ENCODE data around the gene NTSR1.

NTSR1 gene

DNA sequence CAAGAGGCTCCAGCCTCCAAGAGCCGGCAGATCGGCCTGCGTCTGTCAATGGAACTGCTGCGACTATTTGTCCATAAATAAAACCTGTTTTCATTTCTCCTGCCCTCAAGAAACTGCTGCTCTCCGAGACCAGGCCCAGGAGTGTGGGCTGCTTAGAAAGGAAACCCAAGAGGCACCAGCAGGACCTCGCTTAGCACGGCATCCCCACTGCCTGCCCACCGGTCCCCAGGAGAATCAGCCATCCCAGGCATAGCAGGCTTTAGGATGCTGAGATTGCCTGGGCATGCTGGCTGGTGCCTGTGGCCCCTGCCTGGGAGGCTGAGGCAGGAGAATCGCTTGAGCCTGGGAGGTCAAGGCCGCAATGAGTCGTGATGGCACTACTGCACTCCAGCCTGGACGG, 17.6 kb downstream of the NTSR1 start:
- H3K9me3 ChIP-seq (ENCODE audit: insufficient read depth, low read length) = peaks cover 2% of the 10 kb centered on the region; the same call in 1 of the 2 replicates
- H3K27me3 ChIP-seq (ENCODE audit: low read depth, low read length) = peaks cover 60% of the 10 kb centered on the region
- no peaks in the 10 kb centered on the region for H3K79me2 ChIP-seq (ENCODE audit: low read length)
- H3K27ac ChIP-seq (ENCODE audit: low read length) = no peak overlapping the region
- no peak overlapping the region for H3K9ac ChIP-seq (ENCODE audit: low read length)
- H3K36me3 ChIP-seq (replicated peaks; ENCODE audit: low read depth, low read length) = no peaks in the 10 kb centered on the region
- H4K20me1 ChIP-seq (ENCODE audit: insufficient read depth, low read length) = no peaks in the 10 kb centered on the region
- H2AFZ ChIP-seq (ENCODE audit: low read depth, low read length) = no peak overlapping the region
- peaks cover 9% of the 10 kb centered on the region for H3K4me1 ChIP-seq (ENCODE audit: low read length)
- no peak overlapping the region for H3K4me3 ChIP-seq (ENCODE audit: low read length)
- TF ChIP-seq, protein P1, sequence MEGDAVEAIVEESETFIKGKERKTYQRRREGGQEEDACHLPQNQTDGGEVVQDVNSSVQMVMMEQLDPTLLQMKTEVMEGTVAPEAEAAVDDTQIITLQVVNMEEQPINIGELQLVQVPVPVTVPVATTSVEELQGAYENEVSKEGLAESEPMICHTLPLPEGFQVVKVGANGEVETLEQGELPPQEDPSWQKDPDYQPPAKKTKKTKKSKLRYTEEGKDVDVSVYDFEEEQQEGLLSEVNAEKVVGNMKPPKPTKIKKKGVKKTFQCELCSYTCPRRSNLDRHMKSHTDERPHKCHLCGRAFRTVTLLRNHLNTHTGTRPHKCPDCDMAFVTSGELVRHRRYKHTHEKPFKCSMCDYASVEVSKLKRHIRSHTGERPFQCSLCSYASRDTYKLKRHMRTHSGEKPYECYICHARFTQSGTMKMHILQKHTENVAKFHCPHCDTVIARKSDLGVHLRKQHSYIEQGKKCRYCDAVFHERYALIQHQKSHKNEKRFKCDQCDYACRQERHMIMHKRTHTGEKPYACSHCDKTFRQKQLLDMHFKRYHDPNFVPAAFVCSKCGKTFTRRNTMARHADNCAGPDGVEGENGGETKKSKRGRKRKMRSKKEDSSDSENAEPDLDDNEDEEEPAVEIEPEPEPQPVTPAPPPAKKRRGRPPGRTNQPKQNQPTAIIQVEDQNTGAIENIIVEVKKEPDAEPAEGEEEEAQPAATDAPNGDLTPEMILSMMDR (IDR thresholded peaks at IDR 0.05; ENCODE audit: low read depth, low read length) = no peak
- TF ChIP-seq EZH2phosphoT487 (IDR thresholded peaks at IDR 0.05; ENCODE audit: low read depth) = no peak
- no peak overlapping the region for H3K4me2 ChIP-seq (ENCODE audit: low read length)

DNA sequence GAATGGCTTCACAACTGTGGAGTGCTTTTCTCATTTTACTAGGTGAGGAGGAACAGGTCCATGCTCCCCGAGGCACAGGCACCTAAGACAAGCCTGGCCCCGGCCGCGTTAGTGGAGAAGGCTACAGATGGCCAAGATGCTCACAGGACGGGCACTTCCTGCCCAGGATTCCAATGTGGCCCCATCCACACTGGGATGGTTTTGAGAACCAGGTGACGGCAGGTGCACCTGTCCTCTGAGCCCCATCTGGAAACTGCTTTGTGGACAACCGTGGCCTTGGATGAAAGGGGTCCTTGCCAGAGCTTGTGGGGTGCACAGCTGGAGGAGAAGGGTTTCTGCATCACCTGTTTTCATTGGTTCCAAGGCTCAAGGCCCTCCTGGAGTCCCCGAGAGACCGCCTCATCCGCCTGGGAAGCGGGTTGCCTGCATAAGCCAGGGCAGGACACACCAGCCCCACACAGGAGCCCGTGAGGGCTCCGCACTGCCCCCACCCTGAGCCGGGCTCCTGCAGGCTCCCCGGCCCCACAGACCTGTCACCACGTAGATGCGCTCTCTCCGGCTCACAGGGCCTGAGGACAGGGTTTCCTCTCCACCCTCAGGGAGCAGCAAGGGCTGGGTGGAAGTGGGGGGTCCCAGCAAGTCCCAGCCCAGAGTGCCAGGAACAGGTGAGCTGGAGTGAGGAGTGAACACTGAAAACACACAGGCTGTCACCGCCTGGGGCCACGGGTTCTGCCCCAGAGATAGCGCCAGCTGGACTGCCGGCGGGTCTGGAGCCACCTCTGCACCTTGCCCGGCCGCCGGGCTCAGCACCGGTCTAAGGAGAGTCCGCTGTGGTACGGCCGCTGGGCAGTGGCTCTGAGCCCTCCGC, 18.3 kb downstream of the NTSR1 start:
- Histone ChIP-seq H3K4me2 (ENCODE audit: low read length) (no peak overlapping the region), H4K20me1 (ENCODE audit: insufficient read depth, low read length) (no peaks in the 10 kb centered on the region), H3K9ac (ENCODE audit: low read length) (no peak overlapping the region), H3K27me3 (ENCODE audit: low read depth, low read length) (peaks cover 53% of the 10 kb centered on the region), H3K27ac (ENCODE audit: low read length) (no peak overlapping the region), H2AFZ (ENCODE audit: low read depth, low read length) (no peak overlapping the region), H3K4me3 (ENCODE audit: low read length) (no peak overlapping the region), H3K36me3 (replicated peaks; ENCODE audit: low read depth, low read length) (no peaks in the 10 kb centered on the region), H3K79me2 (ENCODE audit: low read length) (no peaks in the 10 kb centered on the region), H3K4me1 (ENCODE audit: low read length) (peaks cover 2% of the 10 kb centered on the region), H3K9me3 (ENCODE audit: insufficient read depth, low read length) (no peaks in the 10 kb centered on the region; the same call in 1 of the 2 replicates)
- no peak for TF ChIP-seq EZH2phosphoT487 (IDR thresholded peaks at IDR 0.05; ENCODE audit: low read depth)
- TF ChIP-seq, protein P1 (IDR thresholded peaks at IDR 0.05; ENCODE audit: low read depth, low read length) = no peak

DNA sequence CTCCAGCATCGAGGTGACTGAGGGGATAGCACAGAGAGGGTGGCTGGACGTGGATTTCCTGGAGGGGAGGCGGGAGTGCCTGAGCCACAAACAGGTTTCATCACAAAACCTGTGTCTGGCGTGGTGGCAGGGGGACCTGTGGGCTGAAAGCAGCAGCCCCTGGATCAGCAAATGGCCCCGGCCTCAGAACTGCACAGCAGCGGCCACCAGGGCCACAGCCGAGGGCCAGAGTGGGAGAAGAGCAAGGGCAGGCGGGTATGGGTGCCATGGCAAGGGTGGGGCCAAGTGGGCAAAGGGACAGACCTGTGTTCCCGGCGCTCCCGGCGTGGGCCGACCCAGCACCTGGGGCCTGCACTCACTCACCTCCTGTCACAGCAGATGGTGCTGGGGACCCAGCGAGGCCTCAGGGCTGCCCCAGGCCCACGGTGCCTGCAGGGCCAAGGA, 19.0 kb downstream of the NTSR1 start:
- H3K36me3 ChIP-seq (replicated peaks; ENCODE audit: low read depth, low read length) = no peaks in the 10 kb centered on the region
- H3K9me3 ChIP-seq (ENCODE audit: insufficient read depth, low read length) = no peaks in the 10 kb centered on the region
- no peaks in the 10 kb centered on the region for H3K4me1 ChIP-seq (ENCODE audit: low read length)
- no peak overlapping the region for H3K9ac ChIP-seq (ENCODE audit: low read length)
- no peak overlapping the region for H2AFZ ChIP-seq (ENCODE audit: low read depth, low read length)
- no peaks in the 10 kb centered on the region for H4K20me1 ChIP-seq (ENCODE audit: insufficient read depth, low read length)
- H3K4me2 ChIP-seq (ENCODE audit: low read length) = no peak overlapping the region
- no peak overlapping the region for H3K27ac ChIP-seq (ENCODE audit: low read length)
- H3K79me2 ChIP-seq (ENCODE audit: low read length) = no peaks in the 10 kb centered on the region
- H3K27me3 ChIP-seq (ENCODE audit: low read depth, low read length) = peaks cover 53% of the 10 kb centered on the region
- TF ChIP-seq, protein P1 (IDR thresholded peaks at IDR 0.05; ENCODE audit: low read depth, low read length) = no peak
- no peak for TF ChIP-seq EZH2phosphoT487 (IDR thresholded peaks at IDR 0.05; ENCODE audit: low read depth)
- H3K4me3 ChIP-seq (ENCODE audit: low read length) = no peak overlapping the region

DNA sequence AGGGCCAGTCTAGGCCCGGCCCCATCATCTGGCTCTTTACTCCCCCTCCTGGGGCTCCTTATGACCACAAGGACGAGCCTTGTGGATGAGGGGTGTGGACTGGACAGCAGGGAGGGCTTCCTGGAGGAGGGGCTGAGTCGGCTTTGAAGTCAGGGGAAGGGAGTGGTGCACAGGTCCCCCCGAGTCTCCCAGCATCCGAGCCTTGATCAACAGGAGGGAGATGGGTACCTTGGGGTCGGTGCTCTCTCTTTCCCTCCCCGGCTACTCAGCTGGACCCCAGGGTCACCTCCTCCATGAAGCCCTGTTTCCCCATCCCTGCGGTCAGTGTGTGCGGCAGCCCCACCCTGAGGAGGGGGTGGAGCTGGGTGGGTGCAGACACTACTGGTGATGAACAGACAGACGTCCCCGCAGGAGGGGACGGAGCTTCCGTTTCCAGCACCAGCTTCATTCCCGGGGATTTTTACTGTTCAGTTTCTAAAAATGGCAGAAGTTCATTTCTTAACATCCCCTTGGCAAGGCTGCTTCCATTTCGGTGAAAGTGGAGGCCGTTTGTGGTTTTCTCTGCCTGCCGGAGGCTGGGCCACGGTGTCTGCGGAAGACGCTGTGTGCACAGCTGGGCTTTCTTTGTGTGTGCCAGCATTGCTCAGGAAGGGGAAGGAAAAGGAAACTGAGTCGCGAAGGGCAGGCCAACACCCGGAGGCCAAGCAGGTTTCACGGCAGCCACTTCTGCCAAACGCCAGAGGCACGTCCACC, 19.6 kb downstream of the NTSR1 start:
- no peaks in the 10 kb centered on the region for H3K9me3 ChIP-seq (ENCODE audit: insufficient read depth, low read length)
- TF ChIP-seq, protein P1 (IDR thresholded peaks at IDR 0.05; ENCODE audit: low read depth, low read length) = no peak
- TF ChIP-seq EZH2phosphoT487 (IDR thresholded peaks at IDR 0.05; ENCODE audit: low read depth) = no peak
- H3K36me3 ChIP-seq (replicated peaks; ENCODE audit: low read depth, low read length) = no peaks in the 10 kb centered on the region
- H3K27me3 ChIP-seq (ENCODE audit: low read depth, low read length) = peaks cover 53% of the 10 kb centered on the region
- H2AFZ ChIP-seq (ENCODE audit: low read depth, low read length) = no peak overlapping the region
- no peaks in the 10 kb centered on the region for H3K79me2 ChIP-seq (ENCODE audit: low read length)
- H3K27ac ChIP-seq (ENCODE audit: low read length) = no peak overlapping the region
- no peak overlapping the region for H3K4me2 ChIP-seq (ENCODE audit: low read length)
- no peaks in the 10 kb centered on the region for H4K20me1 ChIP-seq (ENCODE audit: insufficient read depth, low read length)
- H3K9ac ChIP-seq (ENCODE audit: low read length) = no peak overlapping the region
- H3K4me1 ChIP-seq (ENCODE audit: low read length) = no peaks in the 10 kb centered on the region
- H3K4me3 ChIP-seq (ENCODE audit: low read length) = no peak overlapping the region

All from OCI-LY3 (cell line).